Measurements from ENCODE around the gene FARS2. TPM values are rescaled to one million over a fixed set of nuclear protein-coding genes. Genes with fewer than 3 reads are reported as not detected.

FARS2 gene
- polyA plus RNA-seq, 1 donor (not counting 4 experiments of a cell fraction or from before 2014, with no cell fraction given): 21.3 TPM

- dilution Hi-C loops (cut with MboI; ENCODE audit: extremely low pct_ligation_motif_present, low sequenced_read_pairs): no loop called here
- Histone ChIP-seq H3K9ac (ENCODE audit: control insufficient read depth, extremely low read depth, insufficient read depth, low read length) (no peak overlapping the region), H3K79me2 (ENCODE audit: control insufficient read depth, insufficient read depth, low read length) (no peaks in the 10 kb centered on the region), H3K4me3 (ENCODE audit: control insufficient read depth in 2 of 3, extremely low read depth in 1 of 3, insufficient read depth in 2 of 3, low read depth in 1 of 3, low read length in 3 of 3) (no peak overlapping the region), H3K4me1 (ENCODE audit: control insufficient read depth, extremely low read depth, insufficient read depth, low read length) (no peaks in the 10 kb centered on the region), H4K20me1 (ENCODE audit: control insufficient read depth, extremely low read depth, insufficient read depth, low read length) (no peaks in the 10 kb centered on the region), H3K9me3 (ENCODE audit: control insufficient read depth, low read depth, low read length) (no peaks in the 10 kb centered on the region), H2AFZ (ENCODE audit: control insufficient read depth, low read length) (no peak overlapping the region), H3K4me2 (ENCODE audit: control insufficient read depth, extremely low read depth, insufficient read depth, low read depth, low read length) (no peak overlapping the region), H3K27me3 (ENCODE audit: control insufficient read depth, extremely low read depth, insufficient read depth, low read length) (no peaks in the 10 kb centered on the region), H3K27ac (ENCODE audit: control insufficient read depth, insufficient read depth, low read length) (no peak overlapping the region), H3K36me3 (ENCODE audit: control insufficient read depth in 2 of 2, extremely low read depth in 1 of 2, insufficient read depth in 2 of 2, low read length in 2 of 2) (no peaks in the 10 kb centered on the region), H3K9me1 (ENCODE audit: control insufficient read depth, extremely low read depth, insufficient read depth, low read length) (no peaks in the 10 kb centered on the region)
- DNase-seq (ENCODE audit: low read depth, low spot score) (no peak), FAIRE-seq (no peak)
- TF ChIP-seq, protein P1, sequence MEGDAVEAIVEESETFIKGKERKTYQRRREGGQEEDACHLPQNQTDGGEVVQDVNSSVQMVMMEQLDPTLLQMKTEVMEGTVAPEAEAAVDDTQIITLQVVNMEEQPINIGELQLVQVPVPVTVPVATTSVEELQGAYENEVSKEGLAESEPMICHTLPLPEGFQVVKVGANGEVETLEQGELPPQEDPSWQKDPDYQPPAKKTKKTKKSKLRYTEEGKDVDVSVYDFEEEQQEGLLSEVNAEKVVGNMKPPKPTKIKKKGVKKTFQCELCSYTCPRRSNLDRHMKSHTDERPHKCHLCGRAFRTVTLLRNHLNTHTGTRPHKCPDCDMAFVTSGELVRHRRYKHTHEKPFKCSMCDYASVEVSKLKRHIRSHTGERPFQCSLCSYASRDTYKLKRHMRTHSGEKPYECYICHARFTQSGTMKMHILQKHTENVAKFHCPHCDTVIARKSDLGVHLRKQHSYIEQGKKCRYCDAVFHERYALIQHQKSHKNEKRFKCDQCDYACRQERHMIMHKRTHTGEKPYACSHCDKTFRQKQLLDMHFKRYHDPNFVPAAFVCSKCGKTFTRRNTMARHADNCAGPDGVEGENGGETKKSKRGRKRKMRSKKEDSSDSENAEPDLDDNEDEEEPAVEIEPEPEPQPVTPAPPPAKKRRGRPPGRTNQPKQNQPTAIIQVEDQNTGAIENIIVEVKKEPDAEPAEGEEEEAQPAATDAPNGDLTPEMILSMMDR (optimal IDR thresholded peaks at IDR 0.05 in 1 of 3, IDR thresholded peaks at IDR 0.05 in 1 of 3, conservative IDR thresholded peaks at IDR 0.05 in 1 of 3; ENCODE audit: extremely low read depth in 1 of 3, insufficient read depth in 2 of 3, low read length in 3 of 3): no peak
- TF ChIP-seq EZH2 (IDR thresholded peaks at IDR 0.05; ENCODE audit: low read length): no peak
These were observed 84.0 kb downstream of the FARS2 start for GRCh38 chr6:5345324-5345723.

DNA sequence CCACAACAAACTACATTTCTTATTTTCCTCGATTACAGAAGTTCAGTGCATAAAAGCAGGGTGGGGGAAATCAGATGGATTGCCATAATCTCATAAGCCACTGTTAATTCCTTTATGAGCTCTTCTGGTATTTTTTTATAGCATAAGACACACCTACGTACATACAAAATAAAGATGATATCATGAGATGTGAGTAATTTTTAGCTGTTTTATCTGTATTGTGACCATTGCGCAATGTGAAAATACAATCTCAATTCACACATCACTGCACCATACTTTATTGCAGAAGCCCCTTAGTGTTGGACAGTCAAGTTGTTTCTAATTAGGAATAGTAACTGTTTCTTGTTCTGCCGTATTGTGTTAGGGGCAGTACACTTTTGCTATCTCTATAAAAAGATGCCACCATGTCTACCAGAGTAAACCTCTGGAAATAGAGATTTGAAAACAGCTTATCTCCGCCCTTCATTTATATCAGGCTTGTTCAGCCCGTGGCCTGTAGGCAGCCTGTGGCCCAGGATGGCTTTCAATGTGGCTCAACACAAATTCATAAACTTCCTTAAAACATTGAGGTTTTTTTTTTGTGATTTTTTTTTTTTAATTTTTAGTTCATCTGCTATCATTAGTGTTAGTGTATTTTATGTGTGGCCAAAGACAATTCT is 90.4 kb downstream of the FARS2 start:
- no peak for DNase-seq (ENCODE audit: low read depth, low spot score)
- dilution Hi-C loops (cut with MboI; ENCODE audit: extremely low pct_ligation_motif_present, low sequenced_read_pairs): no loop called here
- H3K36me3 ChIP-seq (ENCODE audit: control insufficient read depth in 2 of 2, extremely low read depth in 1 of 2, insufficient read depth in 2 of 2, low read length in 2 of 2): no peaks in the 10 kb centered on the region
- no peak for TF ChIP-seq EZH2 (IDR thresholded peaks at IDR 0.05; ENCODE audit: low read length)
- TF ChIP-seq, protein P1 (optimal IDR thresholded peaks at IDR 0.05 in 1 of 3, IDR thresholded peaks at IDR 0.05 in 1 of 3, conservative IDR thresholded peaks at IDR 0.05 in 1 of 3; ENCODE audit: extremely low read depth in 1 of 3, insufficient read depth in 2 of 3, low read length in 3 of 3): no peak
- H3K4me2 ChIP-seq (ENCODE audit: control insufficient read depth, extremely low read depth, insufficient read depth, low read depth, low read length): no peak overlapping the region
- H3K4me1 ChIP-seq (ENCODE audit: control insufficient read depth, extremely low read depth, insufficient read depth, low read length): no peaks in the 10 kb centered on the region
- FAIRE-seq: no peak
- H3K27me3 ChIP-seq (ENCODE audit: control insufficient read depth, extremely low read depth, insufficient read depth, low read length): no peaks in the 10 kb centered on the region
- H3K9me1 ChIP-seq (ENCODE audit: control insufficient read depth, extremely low read depth, insufficient read depth, low read length): peaks cover 2% of the 10 kb centered on the region
- H3K4me3 ChIP-seq (ENCODE audit: control insufficient read depth in 2 of 3, extremely low read depth in 1 of 3, insufficient read depth in 2 of 3, low read depth in 1 of 3, low read length in 3 of 3): no peak overlapping the region
- no peak overlapping the region for H3K9ac ChIP-seq (ENCODE audit: control insufficient read depth, extremely low read depth, insufficient read depth, low read length)
- no peaks in the 10 kb centered on the region for H3K9me3 ChIP-seq (ENCODE audit: control insufficient read depth, low read depth, low read length)
- no peaks in the 10 kb centered on the region for H4K20me1 ChIP-seq (ENCODE audit: control insufficient read depth, extremely low read depth, insufficient read depth, low read length)
- H3K27ac ChIP-seq (ENCODE audit: control insufficient read depth, insufficient read depth, low read length): no peak overlapping the region
- no peaks in the 10 kb centered on the region for H3K79me2 ChIP-seq (ENCODE audit: control insufficient read depth, insufficient read depth, low read length)
- H2AFZ ChIP-seq (ENCODE audit: control insufficient read depth, low read length): no peak overlapping the region
